NCI-H2107 treated with DMSO at 0.1 percent for 48 hours (cell line): ENCODE data around the gene OR10A2.
A peak's percentile ranks its signal among the peaks of the same experiment; 100 is the strongest.
"Not testable (repeated sequence)": the region's sequence is repeated elsewhere in the genome, so short reads cannot be mapped to it uniquely, and the experiment has no call there.

Experiments
- DNase-seq: peaks from one replicate; lab custom pipeline; 2025; ENCODE audit not compliant: unreplicated experiment; lab: John Stamatoyannopoulos, UW

Gene OR10A2

GRCh38 chr11:6862961-6863360, at the start of gene OR10A2:
TSS of gene OR10A2 (plus strand) at chr11:6863057. CDS start at chr11:6869755, 6,698 bp downstream.
- DNase-seq: peak; percentile 18

- no peak for DNase-seq
Measured at GRCh38 chr11:6813656-6814055, 49.2 kb upstream of the OR10A2 start.

- DNase-seq: no peak
Measured at GRCh38 chr11:6817694-6818093, 45.2 kb upstream of the OR10A2 start.

GRCh38 chr11:6818967-6819366, 43.9 kb upstream of the OR10A2 start:
- DNase-seq: no peak

GRCh38 chr11:6824136-6824823, 38.6 kb upstream of the OR10A2 start:
- DNase-seq: no peak

- no peak for DNase-seq
Measured at GRCh38 chr11:6825231-6825744, 37.6 kb upstream of the OR10A2 start.

- DNase-seq: no peak
Measured at GRCh38 chr11:6828103-6828502, 34.8 kb upstream of the OR10A2 start.

- DNase-seq: no peak
Measured at GRCh38 chr11:6833356-6833755, 29.5 kb upstream of the OR10A2 start.

- DNase-seq: no peak
Measured at GRCh38 chr11:6834021-6834420, 28.8 kb upstream of the OR10A2 start.

GRCh38 chr11:6841694-6842093, 21.2 kb upstream of the OR10A2 start:
- no peak for DNase-seq

GRCh38 chr11:6843670-6844069, 19.2 kb upstream of the OR10A2 start:
- no peak for DNase-seq

- DNase-seq: no peak
Measured at GRCh38 chr11:6844356-6844755, 18.5 kb upstream of the OR10A2 start.

GRCh38 chr11:6845383-6845782, 17.5 kb upstream of the OR10A2 start, which contains the start of gene OR10A5:
TSS of gene OR10A5 (plus strand) at chr11:6845683. CDS start at chr11:6845683, 0 bp downstream.
- no peak for DNase-seq

- no peak for DNase-seq
Measured at GRCh38 chr11:6850526-6850925, 12.3 kb upstream of the OR10A2 start.

- not testable (repeated sequence) for DNase-seq
Measured at GRCh38 chr11:6854801-6855200, 8.1 kb upstream of the OR10A2 start.

- no peak for DNase-seq
Measured at GRCh38 chr11:6855971-6856541, 6.8 kb upstream of the OR10A2 start.

- no peak for DNase-seq
Measured at GRCh38 chr11:6856871-6857270, 6.0 kb upstream of the OR10A2 start.

- DNase-seq: no peak
Measured at GRCh38 chr11:6864438-6864837, 1.6 kb downstream of the OR10A2 start.

GRCh38 chr11:6871278-6871677, 8.4 kb downstream of the OR10A2 start:
- DNase-seq: no peak

GRCh38 chr11:6875761-6876160, 12.9 kb downstream of the OR10A2 start:
- no peak for DNase-seq

- DNase-seq: no peak
Measured at GRCh38 chr11:6876325-6876724, 13.5 kb downstream of the OR10A2 start, which contains the start of gene OR10A4. TSS of gene OR10A4 (plus strand) at chr11:6876625. CDS start at chr11:6876648, 23 bp downstream.

- DNase-seq: no peak
Measured at GRCh38 chr11:6876914-6877313, 14.1 kb downstream of the OR10A2 start.
